ENCODE results near the gene POLDIP3.
A peak's percentile ranks its signal among the peaks of the same experiment; 100 is the strongest.
"Not testable (repeated sequence)": the region's sequence is repeated elsewhere in the genome, so short reads cannot be mapped to it uniquely, and the experiment has no call there.

The POLDIP3 gene

GRCh38 chr22:42619261-42620063 lies 4.8 kb upstream of the POLDIP3 start:
- DNase-seq (ENCODE audit: low read depth), result no peak

- no peak for DNase-seq (ENCODE audit: low read depth)
Observed at GRCh38 chr22:42617155-42617983, 2.7 kb upstream of the POLDIP3 start.

- DNase-seq (ENCODE audit: low read depth), result not testable (repeated sequence)
Observed at GRCh38 chr22:42615860-42616175, 1.1 kb upstream of the POLDIP3 start.

- DNase-seq (ENCODE audit: low read depth), result peak; percentile 68
Observed at GRCh38 chr22:42615092-42615859, 593 bp upstream of the POLDIP3 start.

GRCh38 chr22:42613872-42614301 lies 796 bp downstream of the POLDIP3 start:
- DNase-seq (ENCODE audit: low read depth), result no peak

- DNase-seq (ENCODE audit: low read depth), result no peak
Observed at GRCh38 chr22:42612336-42612735, 2.3 kb downstream of the POLDIP3 start.

- no peak for DNase-seq (ENCODE audit: low read depth)
Observed at GRCh38 chr22:42611051-42611450, 3.6 kb downstream of the POLDIP3 start.

- no peak for DNase-seq (ENCODE audit: low read depth)
Observed at GRCh38 chr22:42610186-42610585, 4.5 kb downstream of the POLDIP3 start.

- no peak for DNase-seq (ENCODE audit: low read depth)
Observed at GRCh38 chr22:42608823-42609361, 5.8 kb downstream of the POLDIP3 start.

- DNase-seq (ENCODE audit: low read depth), result no peak
Observed at GRCh38 chr22:42608136-42608822, 6.4 kb downstream of the POLDIP3 start.

GRCh38 chr22:42607641-42608040 lies 7.0 kb downstream of the POLDIP3 start:
- not testable (repeated sequence) for DNase-seq (ENCODE audit: low read depth)

- no peak for DNase-seq (ENCODE audit: low read depth)
Observed at GRCh38 chr22:42604403-42604802, 10.3 kb downstream of the POLDIP3 start.

- no peak for DNase-seq (ENCODE audit: low read depth)
Observed at GRCh38 chr22:42603427-42603826, 11.3 kb downstream of the POLDIP3 start.

- DNase-seq (ENCODE audit: low read depth), result no peak
Observed at GRCh38 chr22:42602470-42602869, 12.2 kb downstream of the POLDIP3 start.

- no peak for DNase-seq (ENCODE audit: low read depth)
Observed at GRCh38 chr22:42601879-42602465, 12.7 kb downstream of the POLDIP3 start.

GRCh38 chr22:42596863-42597530 lies 17.7 kb downstream of the POLDIP3 start:
- no peak for DNase-seq (ENCODE audit: low read depth)

GRCh38 chr22:42596336-42596735 lies 18.3 kb downstream of the POLDIP3 start:
- DNase-seq (ENCODE audit: low read depth), result no peak

- no peak for DNase-seq (ENCODE audit: low read depth)
Observed at GRCh38 chr22:42595434-42595833, 19.2 kb downstream of the POLDIP3 start.

- DNase-seq (ENCODE audit: low read depth), result no peak
Observed at GRCh38 chr22:42591987-42592386, 22.7 kb downstream of the POLDIP3 start.

- no peak for DNase-seq (ENCODE audit: low read depth)
Observed at GRCh38 chr22:42587588-42588175, 27.0 kb downstream of the POLDIP3 start.
